HUES64 (cell line): ENCODE data around the gene CYP2U1.

Source experiments
- H3K27ac ChIP-seq: 2 replicates; pipeline ENCODE4 v1.7.0; 2013; ENCODE audit warnings: low read depth, low read length, inconsistent platforms
- H3K27me3 ChIP-seq: 2 replicates; pipeline ENCODE4 v1.6.1; 2013; ENCODE audit warnings: mild to moderate bottlenecking, low read length; ENCODE audit not compliant: insufficient read depth
- H3K36me3 ChIP-seq: 2 replicates; pipeline ENCODE4 v1.6.1; 2013; ENCODE audit warnings: mild to moderate bottlenecking, low read length; ENCODE audit not compliant: insufficient read depth
- H3K4me1 ChIP-seq: 2 replicates; pipeline ENCODE4 v1.6.1; 2013; ENCODE audit warnings: mild to moderate bottlenecking, low read length, moderate library complexity; ENCODE audit not compliant: insufficient read depth
- H3K4me3 ChIP-seq: 2 replicates; pipeline ENCODE4 v1.5.1; 2013; ENCODE audit warnings: mild to moderate bottlenecking, low read length, moderate library complexity
- H3K9ac ChIP-seq: 2 replicates; pipeline ENCODE4 v1.6.1; 2013; ENCODE audit warnings: mild to moderate bottlenecking, low read depth, low read length
- H3K9me3 ChIP-seq: 2 replicates; pipeline ENCODE4 v1.6.1; 2013; ENCODE audit warnings: low read depth, low read length; ENCODE audit not compliant: insufficient read depth
- WGBS: fragments of 150-250, 120-280 bp; methylation state at CpG from one replicate; pipeline ENCODE4 v1.1.7; 2013; ENCODE audit warnings: missing lambda C conversion rate; 5-methylcytosine and 5-hydroxymethylcytosine counted together

CYP2U1 gene

DNA sequence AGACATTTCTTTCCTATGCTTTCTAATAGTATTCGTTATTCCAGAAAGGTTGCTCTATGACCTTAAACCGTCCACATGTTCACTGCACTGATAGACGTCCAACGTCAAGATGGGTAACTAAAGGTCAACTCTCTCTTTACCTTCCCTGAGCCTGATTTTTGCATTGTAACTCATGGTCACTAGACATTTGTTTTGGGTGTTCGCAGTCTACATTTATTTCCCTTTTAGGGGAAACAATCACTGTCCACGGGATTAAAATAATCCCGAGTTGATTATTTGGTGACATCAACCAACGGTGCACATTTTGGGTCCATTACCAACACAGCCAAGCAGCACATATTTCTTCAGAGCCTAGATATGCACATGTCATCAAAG, 57.8 kb downstream of the CYP2U1 start:
- peak overlapping the region; percentile 83 for H3K4me3 ChIP-seq
- H3K36me3 ChIP-seq, result no peaks in the 10 kb centered on the region
- 0 out of 2 replicates have a peak overlapping the region, but pooled peaks have one; percentile 4 for H3K9ac ChIP-seq
- 43% methylated on average over 8 of the region's 8 CpGs for WGBS
- H3K27me3 ChIP-seq, result peaks cover 9% of the 10 kb centered on the region; the same call in 1 of the 2 replicates
- H3K4me1 ChIP-seq, result peaks cover 18% of the 10 kb centered on the region
- H3K27ac ChIP-seq, result no peak overlapping the region
- H3K9me3 ChIP-seq, result no peaks in the 10 kb centered on the region

- peak within 1 kb of the TSS; percentile 45 for H3K27ac ChIP-seq
- peaks cover 9% of the 10 kb centered on the region; the same call in 1 of the 2 replicates for H3K27me3 ChIP-seq
- whole genome bisulfite sequencing, result under 1% methylated on average over 78 of the region's 78 CpGs
- peak within 1 kb of the TSS; percentile 83 for H3K4me3 ChIP-seq
- H3K4me1 ChIP-seq, result peaks cover 20% of the 10 kb centered on the region
- H3K9me3 ChIP-seq, result no peaks in the 10 kb centered on the region
- peak within 1 kb of the TSS; percentile 82 for H3K9ac ChIP-seq
- no peaks in the 10 kb centered on the region for H3K36me3 ChIP-seq
Measured at GRCh38 chr4:107989537-107990386, 58.4 kb downstream of the CYP2U1 start, which contains the start of gene HADH. HADH (plus strand) TSS chr4:107989889; CDS start chr4:107989933, 44 bp downstream.

GRCh38 chr4:107991945-107992630, 60.7 kb downstream of the CYP2U1 start:
- Histone ChIP-seq H3K4me3 (no peak overlapping the region), H3K27me3 (peaks cover 9% of the 10 kb centered on the region; the same call in 1 of the 2 replicates), H3K4me1 (peaks cover 20% of the 10 kb centered on the region), H3K36me3 (0 out of 2 replicates have a peak, but pooled peaks cover 4% of the 10 kb centered on the region), H3K9me3 (no peaks in the 10 kb centered on the region), H3K27ac (no peak overlapping the region), H3K9ac (no peak overlapping the region)
- 95% methylated on average over 3 of the region's 3 CpGs for WGBS

- Histone ChIP-seq H3K9ac (no peak overlapping the region), H3K4me3 (no peak overlapping the region), H3K9me3 (no peaks in the 10 kb centered on the region), H3K27ac (no peak overlapping the region), H3K4me1 (peaks cover 16% of the 10 kb centered on the region), H3K36me3 (0 out of 2 replicates have a peak, but pooled peaks cover 4% of the 10 kb centered on the region), H3K27me3 (peaks cover 3% of the 10 kb centered on the region; the same call in 1 of the 2 replicates)
- WGBS, result 71% methylated on average over 3 of the region's 3 CpGs
Measured at GRCh38 chr4:107993969-107994368, 62.6 kb downstream of the CYP2U1 start.

DNA sequence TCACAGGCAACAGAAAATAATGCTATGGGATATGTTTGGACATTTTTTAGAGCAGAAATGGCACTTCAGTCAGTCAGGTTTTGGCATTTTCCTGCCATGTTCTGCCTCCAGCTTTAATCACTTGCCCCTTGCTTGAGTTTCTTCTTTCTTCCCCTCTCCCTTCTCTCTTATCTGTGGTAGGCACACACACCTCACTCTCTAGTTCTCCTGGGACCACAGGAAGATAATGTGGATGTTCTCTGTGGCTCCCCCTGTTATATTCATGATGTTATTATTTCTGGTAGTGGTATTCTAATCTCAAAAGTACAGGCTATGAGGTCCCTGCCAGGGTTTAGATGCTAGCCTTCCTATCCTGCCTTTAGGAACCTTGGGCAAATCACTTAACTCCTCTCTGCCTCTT, 63.5 kb downstream of the CYP2U1 start:
- H3K9me3 ChIP-seq, result no peaks in the 10 kb centered on the region
- no peak overlapping the region for H3K9ac ChIP-seq
- H3K27me3 ChIP-seq, result no peaks in the 10 kb centered on the region
- H3K4me3 ChIP-seq, result no peak overlapping the region
- H3K36me3 ChIP-seq, result peaks cover 4% of the 10 kb centered on the region; the same call in 1 of the 2 replicates
- H3K27ac ChIP-seq, result no peak overlapping the region
- H3K4me1 ChIP-seq, result peaks cover 16% of the 10 kb centered on the region

GRCh38 chr4:107996949-107997788, 65.8 kb downstream of the CYP2U1 start:
- no peak overlapping the region for H3K27ac ChIP-seq
- WGBS, result 96% methylated on average over 5 of the region's 5 CpGs
- H3K4me1 ChIP-seq, result peaks cover 9% of the 10 kb centered on the region
- no peak overlapping the region for H3K4me3 ChIP-seq
- H3K36me3 ChIP-seq, result peaks cover 26% of the 10 kb centered on the region
- no peaks in the 10 kb centered on the region for H3K27me3 ChIP-seq
- H3K9me3 ChIP-seq, result no peaks in the 10 kb centered on the region
- no peak overlapping the region for H3K9ac ChIP-seq

DNA sequence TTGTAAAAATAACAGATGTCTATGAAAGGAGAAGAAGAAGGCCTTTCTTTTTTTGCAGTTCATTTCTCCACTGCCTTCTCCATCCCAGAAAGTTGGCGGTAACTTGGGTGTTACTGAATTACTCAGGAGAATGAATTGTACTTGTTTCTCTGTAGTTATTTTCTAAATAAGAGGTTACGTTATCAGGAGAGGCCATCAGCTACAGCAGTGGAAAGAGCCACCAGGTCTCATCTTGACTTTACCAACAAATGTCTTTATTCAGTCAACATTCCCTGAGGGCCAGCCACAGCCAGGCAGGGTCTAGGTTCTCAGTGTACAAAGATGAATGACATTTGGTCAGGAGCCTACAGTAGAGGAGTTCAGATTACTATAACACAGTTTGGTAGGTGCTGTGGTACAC, 66.4 kb downstream of the CYP2U1 start:
- H3K27me3 ChIP-seq, result no peaks in the 10 kb centered on the region
- H3K4me3 ChIP-seq, result no peak overlapping the region
- H3K9ac ChIP-seq, result no peak overlapping the region
- whole genome bisulfite sequencing, result 100% methylated on average over 1 of the region's 2 CpGs
- H3K27ac ChIP-seq, result no peak overlapping the region
- H3K4me1 ChIP-seq, result peaks cover 9% of the 10 kb centered on the region
- peaks cover 27% of the 10 kb centered on the region for H3K36me3 ChIP-seq
- H3K9me3 ChIP-seq, result no peaks in the 10 kb centered on the region

GRCh38 chr4:107999932-108000539, 68.7 kb downstream of the CYP2U1 start:
- H3K27ac ChIP-seq, result no peak overlapping the region
- WGBS, result 97% methylated on average over 2 of the region's 2 CpGs
- H3K4me3 ChIP-seq, result no peak overlapping the region
- no peaks in the 10 kb centered on the region for H3K27me3 ChIP-seq
- H3K4me1 ChIP-seq, result peaks cover 9% of the 10 kb centered on the region
- peaks cover 27% of the 10 kb centered on the region for H3K36me3 ChIP-seq
- no peak overlapping the region for H3K9ac ChIP-seq
- no peaks in the 10 kb centered on the region for H3K9me3 ChIP-seq

- H3K27me3 ChIP-seq, result no peaks in the 10 kb centered on the region
- no peaks in the 10 kb centered on the region for H3K9me3 ChIP-seq
- 99% methylated on average over 3 of the region's 3 CpGs for WGBS
- no peak overlapping the region for H3K27ac ChIP-seq
- peaks cover 9% of the 10 kb centered on the region for H3K4me1 ChIP-seq
- peaks cover 23% of the 10 kb centered on the region for H3K36me3 ChIP-seq
- H3K9ac ChIP-seq, result no peak overlapping the region
- H3K4me3 ChIP-seq, result no peak overlapping the region
Measured at GRCh38 chr4:108001540-108002135, 70.3 kb downstream of the CYP2U1 start.
